Esophagus muscularis mucosa (tissue), 4 donors: ENCODE data around the gene CLIC1.

Experiments
- EP300 ChIP-seq: sonication (generic); formaldehyde crosslinking; IDR thresholded peaks from one replicate; pipeline ENCODE4 v1.6.1; 2017; ENCODE audit warnings: antibody characterized with exemption
- POLR2A ChIP-seq: fragments of 450-650 bp; IDR thresholded peaks from one replicate; pipeline ENCODE4 v1.6.1; 2017; ENCODE audit warnings: antibody characterized with exemption, moderate library complexity, mild to moderate bottlenecking, low read depth
- POLR2AphosphoS5 ChIP-seq, 2 donors: sonication (generic); formaldehyde crosslinking; IDR thresholded peaks; one replicate each; pipeline ENCODE4 v1.6.1; 2017; ENCODE audit warnings: antibody characterized with exemption in 2 of 2
- TF ChIP-seq, protein P1 (sequence below), 3 experiments: fragments of 200-600 bp in 2 of 3; fragments of 450-650 bp in 1 of 3; sonication (generic) in 2 of 3; IDR thresholded peaks; one replicate each; pipeline ENCODE4 v1.5.1; 2017 to 2019; ENCODE audit warnings: antibody characterized with exemption in 3 of 3, mild to moderate bottlenecking in 2 of 3, moderate library complexity in 1 of 3

DNA sequence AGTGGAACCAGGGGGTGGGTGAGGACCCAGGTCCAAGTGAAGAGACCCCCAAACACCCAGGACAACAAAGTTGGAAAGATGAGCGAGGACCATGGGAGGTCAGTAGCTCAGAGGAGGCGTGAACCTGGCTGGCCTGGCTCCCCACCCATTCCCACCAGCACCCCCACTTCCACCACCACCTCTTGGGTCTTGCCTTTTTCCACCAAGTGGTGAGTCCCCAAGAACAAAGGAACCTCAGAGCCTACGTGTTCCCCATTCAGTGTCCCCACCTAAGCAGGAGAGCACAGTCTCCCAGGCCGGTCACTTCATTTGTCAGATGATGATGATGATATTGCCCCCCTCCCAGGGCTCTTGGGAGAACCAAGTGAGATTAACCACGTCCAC, 41.3 kb upstream of the CLIC1 start:
- TF ChIP-seq POLR2A (no peak), POLR2AphosphoS5 (IDR thresholded peaks at IDR 0.05) (no peak), EP300 (no peak)
- TF ChIP-seq, protein P1, sequence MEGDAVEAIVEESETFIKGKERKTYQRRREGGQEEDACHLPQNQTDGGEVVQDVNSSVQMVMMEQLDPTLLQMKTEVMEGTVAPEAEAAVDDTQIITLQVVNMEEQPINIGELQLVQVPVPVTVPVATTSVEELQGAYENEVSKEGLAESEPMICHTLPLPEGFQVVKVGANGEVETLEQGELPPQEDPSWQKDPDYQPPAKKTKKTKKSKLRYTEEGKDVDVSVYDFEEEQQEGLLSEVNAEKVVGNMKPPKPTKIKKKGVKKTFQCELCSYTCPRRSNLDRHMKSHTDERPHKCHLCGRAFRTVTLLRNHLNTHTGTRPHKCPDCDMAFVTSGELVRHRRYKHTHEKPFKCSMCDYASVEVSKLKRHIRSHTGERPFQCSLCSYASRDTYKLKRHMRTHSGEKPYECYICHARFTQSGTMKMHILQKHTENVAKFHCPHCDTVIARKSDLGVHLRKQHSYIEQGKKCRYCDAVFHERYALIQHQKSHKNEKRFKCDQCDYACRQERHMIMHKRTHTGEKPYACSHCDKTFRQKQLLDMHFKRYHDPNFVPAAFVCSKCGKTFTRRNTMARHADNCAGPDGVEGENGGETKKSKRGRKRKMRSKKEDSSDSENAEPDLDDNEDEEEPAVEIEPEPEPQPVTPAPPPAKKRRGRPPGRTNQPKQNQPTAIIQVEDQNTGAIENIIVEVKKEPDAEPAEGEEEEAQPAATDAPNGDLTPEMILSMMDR (IDR thresholded peaks at IDR 0.05) = no peak
